Inferior parietal cortex (tissue), 1 donor: ENCODE results near the gene MAML1.
"Not testable (repeated sequence)": the region's sequence is repeated elsewhere in the genome, so short reads cannot be mapped to it uniquely, and the experiment has no call there.

Source experiments
- DNase-seq: peaks from one replicate; pipeline ENCODE4 v3.0.0-alpha.2; 2016; ENCODE audit errors: extremely low spot score

MAML1 gene

GRCh38 chr5:179767496-179768100, 35.0 kb downstream of the MAML1 start:
- no peak for DNase-seq

DNA sequence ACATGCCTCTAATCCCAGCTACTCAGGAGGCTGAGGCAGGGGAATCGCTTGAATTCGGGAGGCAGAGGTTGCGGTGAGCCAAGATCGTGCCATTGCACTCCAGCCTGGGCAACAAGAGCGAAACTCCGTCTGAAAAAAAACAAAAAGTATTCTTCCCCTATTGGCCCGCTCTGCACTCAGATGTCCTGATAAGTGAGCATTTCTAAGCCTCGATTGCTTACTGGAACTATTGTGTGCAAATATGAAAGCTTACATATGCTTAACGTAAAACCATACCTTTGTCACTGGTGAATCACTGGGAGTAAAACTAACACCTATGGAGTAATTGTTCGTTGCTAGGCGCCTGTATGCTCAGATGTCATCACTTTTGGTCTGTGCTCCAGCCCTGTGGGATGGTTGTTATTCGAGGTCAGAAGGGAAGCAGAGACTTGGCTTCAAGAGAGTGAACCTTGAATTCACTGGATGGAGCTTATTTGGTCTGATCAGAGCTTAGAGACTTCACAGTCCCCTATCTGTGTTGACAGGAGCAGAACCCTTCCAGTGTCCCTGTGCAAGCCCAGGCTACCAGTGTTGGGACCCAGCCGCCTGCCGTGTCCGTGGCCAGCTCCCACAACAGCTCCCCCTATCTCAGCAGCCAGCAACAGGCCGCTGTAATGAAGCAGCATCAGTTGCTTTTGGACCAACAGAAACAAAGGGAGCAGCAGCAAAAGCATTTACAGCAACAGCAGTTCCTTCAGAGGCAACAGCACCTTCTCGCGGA, 35.9 kb downstream of the MAML1 start:
- no peak for DNase-seq

DNA sequence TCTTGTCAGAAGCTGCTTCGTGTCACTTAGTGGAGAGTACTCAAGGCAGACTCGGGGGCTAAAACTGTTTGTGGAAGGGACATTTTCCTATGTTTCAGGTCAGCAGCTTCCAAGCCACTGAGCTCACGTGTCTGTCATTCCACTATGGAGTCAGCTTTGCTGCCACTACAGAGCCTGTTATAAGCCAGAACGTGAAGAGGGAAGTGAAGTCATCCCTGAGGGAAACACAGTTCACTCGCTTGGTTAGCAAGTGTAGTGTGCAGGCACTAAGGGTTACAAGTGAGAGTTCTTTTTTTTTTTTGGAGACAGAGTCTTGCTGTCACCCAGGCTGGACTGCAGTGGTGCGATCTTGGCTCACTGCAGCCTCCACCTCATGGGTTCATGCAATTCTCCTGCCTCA, 36.6 kb downstream of the MAML1 start:
- no peak for DNase-seq

DNA sequence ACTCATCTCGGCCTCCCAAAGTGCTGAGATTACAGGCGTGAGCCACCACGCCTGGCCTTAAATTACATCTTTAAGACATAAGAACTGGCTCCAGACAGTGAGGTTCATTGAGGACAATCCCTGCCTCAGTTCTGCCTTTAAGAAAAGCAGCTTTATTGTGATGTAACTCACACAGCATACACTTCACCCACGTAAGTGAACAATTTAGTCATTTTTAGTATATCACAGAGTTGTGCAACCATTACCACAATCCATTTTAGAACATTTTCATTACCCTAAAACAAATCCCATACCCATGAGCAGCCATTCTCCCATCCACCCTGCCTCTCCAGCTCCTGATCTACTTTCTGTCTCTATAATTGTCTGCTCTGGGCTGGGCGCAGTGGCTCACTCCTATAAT, 37.2 kb downstream of the MAML1 start:
- DNase-seq: no peak

DNA sequence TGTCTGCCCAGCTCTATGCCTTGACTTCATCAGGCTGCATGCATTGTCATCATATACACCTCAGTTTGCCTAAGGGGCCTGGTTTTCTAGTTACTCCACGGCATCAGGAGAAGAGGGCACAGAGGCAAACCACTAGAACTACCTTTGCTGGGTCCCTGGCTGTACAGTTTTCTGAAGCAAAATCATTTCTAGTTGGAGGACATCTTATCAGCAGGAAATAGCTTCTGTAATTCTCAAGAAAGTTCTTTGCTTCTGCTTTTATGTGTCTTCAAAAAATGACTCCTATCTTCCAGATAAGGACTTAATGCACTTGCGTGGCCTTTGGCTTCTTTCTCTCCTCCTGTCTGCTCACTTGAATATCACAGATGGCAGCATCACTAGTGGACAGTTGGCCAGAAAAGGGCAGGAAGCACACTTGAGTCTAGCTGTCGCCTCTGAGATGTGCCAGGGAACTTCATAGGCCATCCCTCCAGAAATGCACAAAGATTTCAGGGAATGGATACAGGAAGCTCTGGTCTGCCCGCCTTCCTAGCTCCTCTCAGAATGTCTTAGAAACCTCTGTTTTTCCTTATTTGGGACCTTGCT, 38.8 kb downstream of the MAML1 start:
- no peak for DNase-seq

- no peak for DNase-seq
Observed at GRCh38 chr5:179772351-179772750, 39.7 kb downstream of the MAML1 start.

- no peak for DNase-seq
Observed at GRCh38 chr5:179773686-179774040, 41.0 kb downstream of the MAML1 start.

DNA sequence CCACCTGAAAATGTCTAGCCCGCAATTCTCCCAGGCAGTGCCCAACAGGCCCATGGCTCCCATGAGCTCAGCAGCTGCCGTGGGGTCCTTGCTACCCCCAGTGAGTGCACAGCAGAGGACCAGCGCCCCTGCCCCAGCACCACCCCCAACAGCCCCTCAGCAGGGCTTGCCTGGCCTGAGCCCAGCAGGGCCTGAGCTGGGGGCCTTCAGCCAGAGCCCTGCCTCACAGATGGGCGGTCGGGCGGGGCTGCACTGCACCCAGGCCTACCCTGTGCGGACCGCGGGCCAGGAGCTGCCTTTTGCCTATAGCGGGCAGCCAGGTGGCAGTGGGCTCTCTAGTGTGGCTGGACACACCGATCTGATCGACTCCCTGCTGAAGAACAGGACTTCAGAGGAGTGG, 41.8 kb downstream of the MAML1 start:
- DNase-seq: no peak

DNA sequence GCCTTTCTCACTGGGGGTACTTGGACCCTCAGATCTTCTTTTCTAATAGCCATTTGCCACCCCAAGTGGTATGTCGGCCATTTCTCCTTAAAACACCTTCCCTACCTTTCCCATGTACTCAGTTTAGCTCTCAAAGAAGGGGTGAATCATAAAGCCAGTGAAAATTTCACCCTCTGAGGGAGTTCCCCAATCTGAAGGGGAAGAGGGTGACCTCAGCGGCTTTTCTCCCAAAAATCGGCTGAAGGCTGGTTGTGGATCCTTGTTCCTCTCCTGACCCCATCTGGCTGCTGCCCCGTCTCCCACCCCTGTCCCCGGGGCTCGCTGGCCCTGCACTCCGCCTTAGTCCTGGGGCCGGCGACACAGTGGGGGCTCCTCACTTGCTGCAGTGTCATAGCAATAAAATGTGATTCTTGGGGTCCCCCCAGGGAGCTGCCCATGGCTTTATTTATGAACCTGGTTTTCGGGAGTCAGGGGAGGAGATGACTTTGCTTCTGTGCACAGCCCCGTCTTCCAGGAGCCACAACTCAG, 43.9 kb downstream of the MAML1 start:
- no peak for DNase-seq

- no peak for DNase-seq
Observed at GRCh38 chr5:179777456-179777855, 44.8 kb downstream of the MAML1 start.

- DNase-seq: no peak
Observed at GRCh38 chr5:179777909-179778308, 45.3 kb downstream of the MAML1 start.

DNA sequence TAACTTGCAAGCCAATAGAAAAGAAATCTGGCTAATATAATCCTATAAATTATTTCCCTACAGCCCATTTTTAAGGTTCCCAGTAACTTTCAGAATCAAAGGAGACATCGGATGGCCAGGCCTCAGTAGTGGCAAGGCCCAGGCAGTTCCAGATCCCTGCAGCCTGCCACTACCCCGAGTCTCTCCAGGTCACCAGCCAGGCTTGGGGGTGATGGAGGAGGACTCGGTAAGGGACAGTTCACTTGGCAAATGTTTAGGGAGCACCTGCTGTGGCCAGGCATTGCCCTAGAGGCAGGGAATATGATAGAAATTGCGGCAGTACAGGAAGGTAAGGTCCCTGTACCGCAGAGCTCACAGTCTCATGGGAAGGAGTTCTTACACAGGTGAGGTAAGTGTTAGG, 46.0 kb downstream of the MAML1 start:
- no peak for DNase-seq

- no peak for DNase-seq
Observed at GRCh38 chr5:179779826-179780225, 47.2 kb downstream of the MAML1 start.

- no peak for DNase-seq
Observed at GRCh38 chr5:179780362-179780761, 47.7 kb downstream of the MAML1 start.

GRCh38 chr5:179781846-179782245, 49.2 kb downstream of the MAML1 start:
- DNase-seq: no peak

GRCh38 chr5:179783128-179783527, 50.5 kb downstream of the MAML1 start:
- no peak for DNase-seq

DNA sequence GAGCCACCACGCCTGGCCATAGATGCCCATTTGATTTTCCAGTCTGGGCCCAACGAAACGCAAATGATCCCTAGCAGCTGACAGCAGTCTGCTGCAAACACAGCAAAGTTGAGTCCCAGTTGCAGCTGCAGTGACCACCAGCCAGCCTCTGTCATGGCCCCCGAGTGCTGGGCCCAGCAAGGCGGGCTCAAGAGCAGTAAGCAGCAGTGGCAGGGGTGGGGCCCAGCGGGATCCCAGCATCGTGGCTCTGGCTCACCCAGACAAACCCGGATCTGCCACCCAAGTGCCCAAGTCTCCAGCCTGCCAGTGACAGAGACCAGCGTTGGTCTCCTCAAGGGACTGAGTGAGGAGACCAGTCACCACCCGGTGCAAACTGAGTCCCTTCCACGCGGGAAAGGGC, 54.2 kb downstream of the MAML1 start:
- DNase-seq: no peak

DNA sequence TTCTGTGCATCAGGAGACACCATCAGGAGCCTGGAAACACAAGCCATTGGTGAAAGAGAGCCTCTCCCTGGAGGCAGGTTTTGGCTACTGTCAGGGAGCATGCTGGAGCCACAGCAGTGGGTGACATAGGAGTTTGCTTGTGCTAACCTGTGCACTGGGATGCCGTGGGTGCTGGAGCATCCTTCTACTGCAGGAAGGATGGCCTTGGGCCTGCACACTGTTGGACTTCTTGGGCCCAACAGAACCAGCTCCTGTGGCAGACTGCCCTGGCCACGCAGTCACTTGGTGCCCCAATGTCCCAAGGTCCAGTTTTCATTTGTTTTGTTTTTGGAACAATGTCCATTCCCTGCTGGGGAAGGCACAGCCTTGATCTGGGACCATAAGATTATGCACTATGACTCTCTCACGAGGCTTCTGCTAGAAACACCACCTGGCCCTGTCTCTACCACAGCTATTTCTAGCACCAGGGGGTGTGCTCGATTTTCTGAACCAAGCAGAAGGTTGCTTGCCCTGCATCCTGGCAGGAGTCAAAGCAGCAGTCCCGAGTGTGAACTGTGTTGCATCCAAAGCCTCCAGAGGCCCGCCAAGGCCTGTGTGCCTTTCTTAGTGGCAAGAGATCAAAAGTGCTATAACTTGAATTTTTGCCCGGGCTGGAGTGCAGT, 55.7 kb downstream of the MAML1 start:
- DNase-seq: no peak

GRCh38 chr5:179789278-179789677, 56.7 kb downstream of the MAML1 start:
- not testable (repeated sequence) for DNase-seq

DNA sequence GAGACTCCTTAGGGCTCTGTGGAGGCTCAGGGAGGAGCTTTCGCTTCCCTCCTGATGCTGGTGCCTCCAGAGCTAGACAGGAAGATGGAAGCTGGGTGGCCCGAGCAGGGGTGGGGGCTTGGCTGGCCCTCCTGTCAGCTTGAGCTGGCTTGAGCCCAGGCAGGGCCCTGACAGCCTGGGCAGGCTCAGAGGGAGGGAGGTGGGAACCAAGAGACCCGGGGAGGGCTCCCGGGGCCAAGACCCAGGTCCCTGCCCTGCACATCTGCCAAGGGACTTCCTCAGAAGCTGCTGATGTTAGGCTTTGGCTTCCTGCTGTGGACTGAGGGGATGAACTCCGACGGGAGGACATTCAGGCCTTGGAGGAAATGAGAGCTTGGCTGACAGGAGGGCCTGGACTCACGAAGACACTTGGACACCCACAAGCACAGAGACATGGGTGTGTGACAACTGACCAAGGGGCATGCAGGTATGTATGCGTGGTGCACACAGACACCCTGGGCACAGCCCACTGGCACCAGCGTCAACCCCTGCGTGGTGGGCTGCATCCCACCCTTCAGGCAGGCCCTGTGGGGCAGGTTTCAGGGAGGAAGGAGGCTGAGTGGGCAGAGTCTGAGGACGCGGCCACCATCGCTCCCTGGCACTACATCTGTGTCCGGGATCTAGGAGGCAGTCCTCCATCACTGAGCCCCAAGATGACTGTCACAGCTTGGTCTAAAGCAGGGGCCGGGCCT, 59.4 kb downstream of the MAML1 start:
- no peak for DNase-seq

DNA sequence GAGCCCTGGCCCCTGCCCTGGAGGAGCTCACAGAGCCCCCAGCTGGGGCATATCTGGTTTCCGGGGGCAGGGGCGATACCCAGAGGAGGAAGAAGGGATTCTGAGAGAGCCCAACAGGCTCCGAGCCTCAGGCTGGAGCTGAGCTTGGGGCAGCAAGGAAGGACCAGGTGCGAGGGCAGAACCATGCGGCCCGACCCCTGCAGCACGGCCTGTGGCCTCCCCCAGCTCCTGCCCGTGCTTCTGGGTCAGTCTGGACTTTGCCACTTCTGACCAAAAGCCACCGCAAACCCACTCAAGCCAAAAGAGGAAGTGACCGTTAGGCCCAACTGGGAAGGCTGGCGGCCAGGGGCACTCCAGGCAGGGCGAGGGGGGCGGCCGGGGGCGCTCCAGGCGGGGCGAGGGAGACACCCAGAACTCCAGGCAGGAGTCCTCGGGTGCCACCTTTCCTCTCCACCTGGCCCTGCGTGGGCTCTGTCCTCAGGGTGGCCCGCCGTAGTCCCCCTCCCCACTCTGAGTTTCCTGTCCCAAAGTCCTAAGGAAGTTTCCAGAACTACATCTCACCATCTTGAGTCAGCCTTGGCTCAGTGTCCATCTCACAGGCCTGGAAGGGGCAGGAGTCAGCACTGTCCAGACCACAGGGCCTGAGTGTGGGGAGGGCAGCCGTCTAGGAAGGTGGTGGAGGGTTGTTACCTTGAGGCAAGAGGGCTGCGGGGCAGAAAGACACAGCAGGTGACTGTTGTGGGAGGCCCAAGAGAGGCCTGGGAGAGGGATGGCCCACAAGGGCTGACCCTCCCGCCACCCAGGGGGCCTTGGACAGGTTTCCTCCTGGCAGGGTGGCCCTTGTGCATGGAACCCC, 60.2 kb downstream of the MAML1 start:
- no peak for DNase-seq
